HepG2 (cell line): Measurements from ENCODE around the gene CPNE1. TPM values are rescaled to one million over a fixed set of nuclear protein-coding genes. Genes with fewer than 3 reads are reported as not detected.
A peak's percentile ranks its signal among the peaks of the same experiment; 100 is the strongest.

Experiments used
- AGO2 ChIP-seq: fragments of 200-400 bp; formaldehyde crosslinking; optimal IDR thresholded peaks from 2 replicates; pipeline ENCODE3; 2017; ENCODE audit warnings: mild to moderate bottlenecking, low read depth, low read length, moderate library complexity
- ATF4 ChIP-seq, 2 experiments: fragments of 450-650 bp in 1 of 2; sonication (generic) in 1 of 2; formaldehyde crosslinking; IDR thresholded peaks; 2 replicates each; pipeline versions ENCODE4 v1.5.0 to v1.8.0; 2020 to 2022; ENCODE audit warnings: mild to moderate bottlenecking in 1 of 2, missing genetic modification reagents in 1 of 2
- CBX5 ChIP-seq: sonication (generic); formaldehyde crosslinking; IDR thresholded peaks from 2 replicates; pipeline ENCODE4 v1.4.0; 2020; ENCODE audit warnings: missing genetic modification reagents, borderline replicate concordance
- ELF3 ChIP-seq: IDR thresholded peaks from 2 replicates; pipeline ENCODE4 v1.6.1; 2016; ENCODE audit warnings: missing genetic modification reagents, missing compliant biosample characterization
- KDM5A ChIP-seq: fragments of 200-600 bp; sonication (generic); IDR thresholded peaks from 2 replicates; pipeline ENCODE4 v1.7.0; 2018; ENCODE audit warnings: antibody characterized with exemption, mild to moderate bottlenecking, low read length, borderline replicate concordance
- MBNL3 ChIP-seq: fragments of 250-450 bp; sonication (Bioruptor Pico); conservative IDR thresholded peaks from 2 replicates; pipeline ENCODE4 v1.8.0; 2022; ENCODE audit warnings: mild to moderate bottlenecking, inconsistent platforms
- MEIS1 ChIP-seq: sonication (generic); formaldehyde crosslinking; IDR thresholded peaks from 2 replicates; pipeline ENCODE4 v1.9.0; 2021; ENCODE audit warnings: mild to moderate bottlenecking, missing genetic modification reagents, moderate library complexity, borderline replicate concordance
- NBN ChIP-seq: fragments of 450-650 bp; conservative IDR thresholded peaks from 2 replicates; pipeline ENCODE4 v1.6.1; 2017
- NFKB2 ChIP-seq: sonication (generic); formaldehyde crosslinking; IDR thresholded peaks from 2 replicates; pipeline ENCODE4 v1.4.0; 2020; ENCODE audit warnings: missing genetic modification reagents, borderline replicate concordance
- NFYC ChIP-seq: IDR thresholded peaks from 2 replicates; pipeline ENCODE4 v1.6.1; 2016; ENCODE audit warnings: missing genetic modification reagents, missing compliant biosample characterization
- NR2F2 ChIP-seq: IDR thresholded peaks from 2 replicates; pipeline ENCODE4 v1.6.1; 2012; ENCODE audit warnings: low read depth, inconsistent platforms, borderline replicate concordance
- RXRA ChIP-seq: sonication (generic); formaldehyde crosslinking; IDR thresholded peaks from 2 replicates; pipeline ENCODE4 v1.5.1; 2020; ENCODE audit warnings: missing genetic modification reagents
- SOX13 ChIP-seq, 3 experiments: fragments of 450-650 bp in 1 of 3; sonication (generic) in 1 of 3; formaldehyde crosslinking in 1 of 3; IDR thresholded peaks in 2 of 3; conservative IDR thresholded peaks in 1 of 3; 2 replicates each; pipeline versions ENCODE4 v1.5.0 to v1.6.1; 2016 to 2020; ENCODE audit warnings: antibody characterized with exemption in 1 of 3, mild to moderate bottlenecking in 1 of 3, missing compliant biosample characterization in 1 of 3, missing genetic modification reagents in 1 of 3, moderate library complexity in 1 of 3
- THRA ChIP-seq: sonication (generic); formaldehyde crosslinking; IDR thresholded peaks from 2 replicates; pipeline ENCODE4 v1.4.0; 2020; ENCODE audit warnings: missing genetic modification reagents, borderline replicate concordance
- ZNF136 ChIP-seq: sonication (generic); formaldehyde crosslinking; IDR thresholded peaks from 2 replicates; pipeline ENCODE4 v1.8.1; 2022; ENCODE audit warnings: low read depth, mild to moderate bottlenecking, moderate library complexity, missing genetic modification reagents
- ZNF24 ChIP-seq: fragments of 450-650 bp; IDR thresholded peaks from 2 replicates; pipeline ENCODE4 v1.6.1; 2017; ENCODE audit warnings: antibody characterized with exemption, mild to moderate bottlenecking
- ZNF652 ChIP-seq: IDR thresholded peaks from 2 replicates; pipeline ENCODE4 v1.6.1; 2016; ENCODE audit warnings: low read depth, borderline replicate concordance
- ZNF713 ChIP-seq: sonication (generic); formaldehyde crosslinking; IDR thresholded peaks from 2 replicates; pipeline ENCODE4 v1.4.0; 2020; ENCODE audit warnings: mild to moderate bottlenecking, missing genetic modification reagents
- ZNF770 ChIP-seq: sonication (generic); formaldehyde crosslinking; IDR thresholded peaks from 2 replicates; pipeline ENCODE4 v1.5.0; 2020; ENCODE audit warnings: mild to moderate bottlenecking, missing genetic modification reagents
- polyA plus RNA-seq, 8 experiments: library from polyadenylated mRNA; depleted of rRNA in 3 of 8; stranded (reverse) in 7 of 8; unstranded in 1 of 8; fragments of >200 nt; fragmentation: Illumina TruSeq in 4 of 8; extraction: Trizol in 4 of 8; gene quantifications; 2 replicates each; pipeline versions ENCODE4 v1.2.1 to v1.2.3, GENCODE V29; 2011 to 2016; ENCODE audit warnings: low read depth in 4 of 8, missing spikeins in 1 of 8, mixed read lengths in 1 of 8; ENCODE audit not compliant: insufficient read depth in 1 of 8
- total RNA-seq, 5 experiments: library from RNA; depleted of rRNA; stranded (reverse); fragments of >200 nt; fragmentation: Illumina TruSeq; extraction: Trizol; gene quantifications; 2 replicates each; pipeline ENCODE4 v1.2.3, GENCODE V29; 2016; ENCODE audit warnings: low read depth in 1 of 5
- TF ChIP-seq, protein P1 (sequence below): IDR thresholded peaks from 2 replicates; pipeline ENCODE4 v1.4.0; 2020; ENCODE audit warnings: mild to moderate bottlenecking, missing genetic modification reagents

The CPNE1 gene
- total and polyA plus RNA-seq, 2 of the 13 experiments (the other 11 are each of a cell fraction or from before 2014, with no cell fraction given): 408 to 431 TPM

DNA sequence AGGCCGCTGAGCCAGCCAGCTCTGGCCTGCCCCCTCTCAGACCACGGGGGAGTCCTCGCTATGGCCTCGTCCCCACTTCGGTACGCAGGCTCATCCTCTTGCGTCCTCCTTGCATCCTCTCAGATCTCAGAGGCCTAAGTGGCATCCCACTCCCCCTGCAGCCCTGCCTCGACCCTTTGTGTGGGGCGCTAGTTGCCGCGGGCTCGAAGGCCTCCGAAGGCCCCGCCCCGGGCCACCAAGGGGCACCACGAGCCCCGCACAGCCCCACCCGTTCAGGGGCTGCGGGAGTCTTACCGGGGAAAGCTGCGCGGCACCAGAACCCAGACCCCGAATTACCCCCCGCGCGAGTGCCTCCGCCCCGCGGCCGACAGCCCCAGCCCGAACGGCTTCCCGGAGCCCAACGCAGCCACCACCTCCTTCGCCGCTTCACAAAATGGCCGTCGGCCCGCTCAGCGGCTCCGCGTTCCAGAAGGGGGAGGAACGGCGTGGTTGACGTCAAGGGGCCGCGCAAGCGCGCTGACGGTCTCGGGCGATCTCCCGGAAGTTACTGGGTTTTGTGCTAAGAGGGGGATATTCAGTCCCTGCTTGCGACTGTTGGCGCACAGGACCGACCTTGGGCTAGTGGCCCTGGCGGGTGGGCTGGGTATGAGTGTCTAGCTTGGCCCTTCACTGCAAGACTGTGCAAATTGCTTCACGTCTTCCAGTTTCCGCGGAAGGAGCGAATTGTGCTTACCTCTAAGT is at the start of gene CPNE1, which contains the start of gene RBM12 (continued):
- TF ChIP-seq, protein P1, sequence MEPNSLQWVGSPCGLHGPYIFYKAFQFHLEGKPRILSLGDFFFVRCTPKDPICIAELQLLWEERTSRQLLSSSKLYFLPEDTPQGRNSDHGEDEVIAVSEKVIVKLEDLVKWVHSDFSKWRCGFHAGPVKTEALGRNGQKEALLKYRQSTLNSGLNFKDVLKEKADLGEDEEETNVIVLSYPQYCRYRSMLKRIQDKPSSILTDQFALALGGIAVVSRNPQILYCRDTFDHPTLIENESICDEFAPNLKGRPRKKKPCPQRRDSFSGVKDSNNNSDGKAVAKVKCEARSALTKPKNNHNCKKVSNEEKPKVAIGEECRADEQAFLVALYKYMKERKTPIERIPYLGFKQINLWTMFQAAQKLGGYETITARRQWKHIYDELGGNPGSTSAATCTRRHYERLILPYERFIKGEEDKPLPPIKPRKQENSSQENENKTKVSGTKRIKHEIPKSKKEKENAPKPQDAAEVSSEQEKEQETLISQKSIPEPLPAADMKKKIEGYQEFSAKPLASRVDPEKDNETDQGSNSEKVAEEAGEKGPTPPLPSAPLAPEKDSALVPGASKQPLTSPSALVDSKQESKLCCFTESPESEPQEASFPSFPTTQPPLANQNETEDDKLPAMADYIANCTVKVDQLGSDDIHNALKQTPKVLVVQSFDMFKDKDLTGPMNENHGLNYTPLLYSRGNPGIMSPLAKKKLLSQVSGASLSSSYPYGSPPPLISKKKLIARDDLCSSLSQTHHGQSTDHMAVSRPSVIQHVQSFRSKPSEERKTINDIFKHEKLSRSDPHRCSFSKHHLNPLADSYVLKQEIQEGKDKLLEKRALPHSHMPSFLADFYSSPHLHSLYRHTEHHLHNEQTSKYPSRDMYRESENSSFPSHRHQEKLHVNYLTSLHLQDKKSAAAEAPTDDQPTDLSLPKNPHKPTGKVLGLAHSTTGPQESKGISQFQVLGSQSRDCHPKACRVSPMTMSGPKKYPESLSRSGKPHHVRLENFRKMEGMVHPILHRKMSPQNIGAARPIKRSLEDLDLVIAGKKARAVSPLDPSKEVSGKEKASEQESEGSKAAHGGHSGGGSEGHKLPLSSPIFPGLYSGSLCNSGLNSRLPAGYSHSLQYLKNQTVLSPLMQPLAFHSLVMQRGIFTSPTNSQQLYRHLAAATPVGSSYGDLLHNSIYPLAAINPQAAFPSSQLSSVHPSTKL (CRISPR knock-in tag): peak; percentile 79
- TF ChIP-seq NR2F2: no peak
- peak; percentile 88 for TF ChIP-seq RXRA (CRISPR knock-in tag)
- peak; percentile 13; the same call in 1 of the 2 replicates for TF ChIP-seq ZNF652 (CRISPR knock-in tag)
- TF ChIP-seq AGO2: peak; percentile 98
- TF ChIP-seq NFKB2 (CRISPR knock-in tag): peak; percentile 97; the same call in 1 of the 2 replicates
- TF ChIP-seq NFYC (CRISPR knock-in tag): no peak; the same call in 1 of the 2 replicates
- 0 out of 2 replicates have a peak, but pooled peaks have one; percentile 6 for TF ChIP-seq ZNF24
- TF ChIP-seq THRA: peak; percentile 86
- TF ChIP-seq MEIS1: peak; percentile 98
- TF ChIP-seq ATF4 (CRISPR knock-in tag; IDR thresholded peaks at IDR 0.05): peak in 1 of 2 experiments; percentile 67; a peak in 1 of 4 replicates
- TF ChIP-seq ZNF713 (CRISPR knock-in tag): peak; percentile 97; the same call in 1 of the 2 replicates
- TF ChIP-seq ELF3 (CRISPR knock-in tag): peak; percentile 99
- TF ChIP-seq ZNF770 (CRISPR knock-in tag): peak; percentile 85
- peak; percentile 76; the same call in 1 of the 2 replicates for TF ChIP-seq ZNF136
- peak; percentile 41; the same call in 1 of the 2 replicates for TF ChIP-seq SOX13 (IDR thresholded peaks at IDR 0.05)
- peak in 1 of 2 experiments; percentile 66; a peak in 1 of 4 replicates for TF ChIP-seq SOX13 (CRISPR knock-in tag; conservative IDR thresholded peaks at IDR 0.05 in 1 of 2, IDR thresholded peaks at IDR 0.05 in 1 of 2)
- TF ChIP-seq KDM5A: peak; percentile 72
- TF ChIP-seq NBN: 0 out of 2 replicates have a peak, but pooled peaks have one; percentile 51
- peak; percentile 76; the same call in 1 of the 2 replicates for TF ChIP-seq CBX5 (CRISPR knock-in tag)
- no peak for TF ChIP-seq MBNL3 (CRISPR knock-in tag)
